Measurements from ENCODE around the gene PARS2.
"Not testable (repeated sequence)": the region's sequence is repeated elsewhere in the genome, so short reads cannot be mapped to it uniquely, and the experiment has no call there.

The PARS2 gene

DNA sequence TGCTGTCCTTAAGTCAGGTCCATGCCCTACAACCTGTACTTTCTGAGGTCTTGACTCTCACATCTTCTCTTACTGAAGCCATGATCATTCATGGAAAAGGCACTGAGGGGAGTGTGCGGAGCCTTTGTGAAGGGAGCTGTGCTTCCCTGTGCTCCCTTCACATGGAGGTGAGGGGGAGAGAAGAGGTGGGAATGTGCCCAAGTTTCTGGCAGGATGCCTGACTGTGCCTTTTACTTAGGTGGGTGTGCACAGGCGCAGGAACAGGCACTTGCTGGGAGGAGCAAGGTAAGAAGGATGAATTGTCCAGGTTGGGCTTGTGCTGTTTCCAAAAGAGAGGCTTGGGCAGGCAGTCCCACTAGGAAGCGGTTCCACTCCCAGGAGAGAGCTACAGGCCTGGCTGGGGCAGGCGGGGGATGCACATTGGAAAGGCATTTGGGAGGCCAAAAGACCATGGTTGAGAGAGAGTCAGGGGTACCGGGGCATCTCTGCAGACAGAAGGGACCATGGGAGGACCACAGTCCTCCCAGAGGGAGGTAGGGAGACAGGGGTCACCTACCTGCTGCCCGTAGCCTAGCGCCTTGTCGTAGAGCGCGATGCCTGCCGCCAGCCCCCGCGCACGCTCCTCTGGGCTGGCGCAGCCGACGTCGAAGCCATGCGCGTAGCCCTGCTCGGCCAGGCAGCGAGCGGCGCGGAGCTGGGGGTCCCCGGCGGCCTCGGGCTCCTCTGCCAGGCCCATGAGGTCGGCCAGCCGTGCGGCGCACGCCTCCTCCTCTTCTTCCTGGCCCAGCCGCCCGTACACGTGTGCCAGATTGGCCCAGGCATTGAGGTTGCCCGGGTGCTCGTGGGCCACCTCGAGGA is 35.9 kb upstream of the PARS2 start:
- DNase-seq (ENCODE audit: low spot score), result no peak

DNA sequence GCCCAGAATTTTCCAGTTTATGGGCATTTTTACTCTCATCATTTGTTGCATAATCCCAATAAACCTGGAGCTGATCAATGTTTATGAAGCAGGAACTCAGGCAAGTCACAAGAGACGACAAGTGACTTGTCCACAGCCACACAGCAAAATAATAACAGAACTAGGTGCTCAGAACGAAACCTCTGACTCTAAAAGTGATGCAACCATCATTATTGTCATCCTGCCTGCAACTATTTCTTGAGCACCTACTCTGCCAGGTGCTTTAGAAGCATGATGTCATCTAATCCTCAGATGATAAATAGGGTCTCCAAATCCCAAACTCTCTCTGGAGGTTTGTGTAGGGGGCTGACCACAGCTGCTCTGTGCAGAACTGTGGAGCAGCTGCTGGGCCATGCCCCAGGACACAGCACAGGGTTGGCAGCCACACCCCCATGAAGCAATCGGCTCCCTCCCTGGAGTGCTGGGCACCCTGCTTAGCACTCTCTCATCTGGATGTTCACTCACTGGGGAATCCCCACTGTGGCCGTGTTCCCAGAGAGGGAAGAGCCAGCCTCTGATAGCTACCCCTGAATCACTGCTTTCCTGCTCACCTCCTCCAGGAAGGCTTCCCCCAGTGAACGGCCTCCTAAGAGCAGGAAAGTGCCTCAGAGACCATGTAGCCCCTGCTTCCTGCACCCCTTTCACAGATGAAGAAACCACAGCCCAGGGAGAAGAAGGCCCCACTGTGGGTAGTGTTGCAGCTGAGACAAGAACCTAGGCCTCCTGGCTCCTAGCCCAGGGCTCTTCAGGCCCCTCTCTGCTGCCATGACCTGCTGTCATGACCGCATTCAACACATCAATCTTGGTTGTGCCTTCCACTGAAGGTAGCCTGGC is 34.7 kb upstream of the PARS2 start:
- DNase-seq (ENCODE audit: low spot score), result no peak

DNA sequence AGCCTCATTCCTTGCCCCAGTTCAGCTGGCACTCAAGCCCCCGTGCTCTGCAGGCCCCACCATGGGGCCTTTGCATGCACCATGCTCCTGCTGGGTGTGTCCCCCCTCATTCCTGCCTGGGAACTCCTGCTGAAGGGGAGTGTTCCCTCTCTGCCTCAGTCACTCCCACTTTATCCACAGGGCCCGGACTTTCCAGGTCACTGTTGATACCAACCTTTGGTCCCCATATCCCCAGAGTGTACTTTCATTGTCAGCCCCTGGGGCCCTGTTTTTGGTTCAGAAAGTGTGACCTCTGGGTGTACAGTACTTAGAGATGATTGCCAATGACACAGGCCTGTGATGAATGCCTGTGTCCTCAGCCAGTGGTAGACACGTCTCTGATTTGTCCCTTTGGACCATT is 33.9 kb upstream of the PARS2 start:
- DNase-seq (ENCODE audit: low spot score), result no peak

DNA sequence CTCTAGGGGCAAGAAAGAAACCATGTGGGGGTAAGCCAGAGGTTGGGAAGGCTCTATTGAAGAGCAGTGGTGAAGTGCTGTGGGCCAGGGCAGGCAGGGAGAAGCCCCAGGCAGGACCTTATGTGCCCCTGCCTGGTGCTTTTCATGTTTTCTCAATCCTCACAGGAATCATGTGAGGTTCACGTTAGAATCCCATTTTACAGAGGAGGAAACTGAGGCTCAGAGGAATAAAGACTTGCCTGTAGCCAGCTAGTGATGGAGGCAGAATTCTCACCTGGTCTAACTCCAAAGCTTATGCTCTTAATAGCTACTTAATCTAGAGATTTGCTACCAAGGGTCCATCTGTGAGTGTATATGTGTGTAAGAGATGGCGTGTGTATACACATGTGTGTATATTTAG is 32.6 kb upstream of the PARS2 start:
- DNase-seq (ENCODE audit: low spot score), result no peak

GRCh38 chr1:54795841-54796468 is 31.6 kb upstream of the PARS2 start:
- no peak for DNase-seq (ENCODE audit: low spot score)

DNA sequence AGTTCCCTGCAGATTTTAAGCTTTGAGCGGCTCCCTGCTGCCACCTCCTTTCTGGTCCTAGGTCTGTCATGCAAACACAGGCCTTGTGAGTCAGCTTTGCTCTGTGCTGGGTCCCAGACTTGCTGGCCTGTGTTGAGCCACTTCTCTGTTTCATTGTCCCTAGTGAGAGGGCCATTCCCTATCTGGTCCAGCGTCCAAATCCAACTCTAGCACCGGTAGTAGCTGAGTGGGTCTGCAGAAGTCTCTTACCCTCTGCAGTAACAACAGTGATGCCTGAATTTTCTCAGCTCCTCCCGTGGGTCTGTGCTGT is 31.0 kb upstream of the PARS2 start:
- no peak for DNase-seq (ENCODE audit: low spot score)

GRCh38 chr1:54794451-54795355 is 30.4 kb upstream of the PARS2 start:
- peak; percentile 28 for DNase-seq (ENCODE audit: low spot score)

DNA sequence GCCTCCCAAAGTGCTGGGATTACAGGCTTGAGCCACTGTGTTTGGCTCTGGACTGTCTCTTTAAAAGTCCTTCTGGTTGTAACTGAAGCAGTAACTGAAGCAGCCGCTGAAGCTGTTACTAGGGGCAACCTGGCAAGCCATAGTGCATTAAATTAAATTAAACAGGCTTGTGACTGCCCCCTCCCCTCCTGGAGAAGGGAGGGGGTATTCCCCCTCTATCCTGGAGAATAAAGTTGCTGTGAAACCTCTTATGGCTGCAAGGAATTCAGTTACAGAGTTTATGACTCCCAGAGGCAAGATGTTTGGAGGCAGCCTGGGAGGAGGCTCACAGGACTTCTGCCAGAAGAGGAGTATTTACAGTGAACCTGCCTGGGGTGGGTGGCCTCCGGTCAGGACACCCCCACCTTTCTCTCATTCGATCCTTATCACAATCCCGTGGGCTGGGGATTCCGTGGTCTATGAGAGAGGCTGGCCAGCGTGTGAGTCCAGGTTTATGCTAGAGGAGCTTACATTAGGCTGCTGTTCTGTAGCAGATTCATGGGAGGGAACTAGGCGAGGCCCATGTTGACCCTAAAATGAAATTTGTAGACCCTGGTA is 28.5 kb upstream of the PARS2 start:
- DNase-seq (ENCODE audit: low spot score), result no peak

DNA sequence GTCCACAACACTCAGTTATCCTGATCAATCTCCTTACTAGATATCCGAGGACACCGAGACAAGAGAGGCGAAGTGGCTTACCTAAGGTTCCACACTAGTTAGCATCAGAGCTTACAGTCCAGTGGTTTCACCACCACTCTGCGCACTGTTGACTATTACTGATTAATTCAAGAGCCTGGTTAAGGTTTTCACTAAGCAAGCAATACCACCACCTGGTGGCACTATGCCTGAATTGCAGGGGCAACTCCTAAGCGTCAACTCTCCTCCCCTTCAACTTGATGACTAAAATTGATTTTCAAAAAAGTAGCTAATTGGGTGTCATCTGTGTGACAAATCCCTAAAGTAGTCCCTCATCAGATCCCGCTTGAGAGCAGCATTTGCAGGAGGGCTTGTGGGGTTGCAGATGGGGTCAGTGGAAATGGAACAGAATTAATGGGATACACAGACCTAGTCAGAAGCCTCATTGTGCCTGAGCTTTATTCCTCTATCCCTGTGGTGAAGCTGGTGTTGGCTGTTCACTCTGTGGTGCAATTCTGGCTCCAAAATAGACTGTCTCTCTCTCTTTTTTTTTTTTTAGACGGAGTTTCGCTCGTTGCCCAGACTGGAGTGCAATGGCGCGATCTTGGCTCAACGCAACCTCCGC is 27.7 kb upstream of the PARS2 start:
- no peak for DNase-seq (ENCODE audit: low spot score)

- no peak for DNase-seq (ENCODE audit: low spot score)
These were observed 24.1 kb upstream of the PARS2 start for GRCh38 chr1:54788459-54788858.

- DNase-seq (ENCODE audit: low spot score), result no peak
These were observed 23.3 kb upstream of the PARS2 start for GRCh38 chr1:54787604-54788003.

- no peak for DNase-seq (ENCODE audit: low spot score)
These were observed 22.5 kb upstream of the PARS2 start for GRCh38 chr1:54786778-54787177.

DNA sequence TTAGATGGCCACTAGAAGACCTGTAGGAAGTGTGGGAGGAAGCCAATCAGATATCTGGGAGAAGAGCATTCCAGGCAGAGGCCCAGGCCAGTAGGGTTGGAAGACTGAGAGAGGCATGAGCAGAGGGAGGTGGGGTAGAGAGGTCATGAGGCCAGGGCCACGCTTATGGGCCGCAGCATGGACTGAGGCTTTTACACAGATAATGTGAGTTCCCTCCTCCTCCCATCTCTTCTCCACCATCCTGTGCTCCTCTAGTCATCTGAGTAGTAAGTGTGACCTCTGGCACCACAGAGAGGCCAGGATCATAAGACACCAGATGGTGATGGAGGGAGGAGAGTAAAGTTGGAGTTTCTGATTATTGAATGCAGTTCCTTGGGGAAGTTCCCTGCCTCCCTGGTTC is 19.7 kb upstream of the PARS2 start:
- DNase-seq (ENCODE audit: low spot score), result no peak

GRCh38 chr1:54782588-54782987 is 18.3 kb upstream of the PARS2 start:
- no peak for DNase-seq (ENCODE audit: low spot score)

- DNase-seq (ENCODE audit: low spot score), result no peak
These were observed 17.8 kb upstream of the PARS2 start for GRCh38 chr1:54782156-54782555.

- no peak for DNase-seq (ENCODE audit: low spot score)
These were observed 16.9 kb upstream of the PARS2 start for GRCh38 chr1:54781023-54781723.

- no peak for DNase-seq (ENCODE audit: low spot score)
These were observed 13.1 kb upstream of the PARS2 start for GRCh38 chr1:54777431-54777830.

DNA sequence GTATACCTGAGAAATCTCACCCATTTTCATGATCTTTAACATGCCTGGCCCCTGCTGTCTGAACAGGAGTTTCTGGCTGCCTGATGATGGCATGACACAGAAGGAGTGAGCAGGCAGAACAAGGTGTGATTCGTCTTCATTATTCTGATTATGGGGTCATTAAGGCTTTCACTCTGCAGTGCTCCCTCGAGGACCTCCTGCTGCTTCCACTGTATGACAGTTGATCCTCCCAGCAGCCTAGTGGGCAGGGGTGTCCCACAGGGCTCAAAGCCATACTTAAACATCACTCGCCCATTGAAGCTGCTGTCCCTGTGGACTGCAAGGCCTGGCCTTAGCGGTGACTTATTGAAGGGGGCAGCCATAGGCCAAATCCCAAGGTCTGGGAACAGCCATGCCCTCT is 12.7 kb upstream of the PARS2 start:
- no peak for DNase-seq (ENCODE audit: low spot score)

DNA sequence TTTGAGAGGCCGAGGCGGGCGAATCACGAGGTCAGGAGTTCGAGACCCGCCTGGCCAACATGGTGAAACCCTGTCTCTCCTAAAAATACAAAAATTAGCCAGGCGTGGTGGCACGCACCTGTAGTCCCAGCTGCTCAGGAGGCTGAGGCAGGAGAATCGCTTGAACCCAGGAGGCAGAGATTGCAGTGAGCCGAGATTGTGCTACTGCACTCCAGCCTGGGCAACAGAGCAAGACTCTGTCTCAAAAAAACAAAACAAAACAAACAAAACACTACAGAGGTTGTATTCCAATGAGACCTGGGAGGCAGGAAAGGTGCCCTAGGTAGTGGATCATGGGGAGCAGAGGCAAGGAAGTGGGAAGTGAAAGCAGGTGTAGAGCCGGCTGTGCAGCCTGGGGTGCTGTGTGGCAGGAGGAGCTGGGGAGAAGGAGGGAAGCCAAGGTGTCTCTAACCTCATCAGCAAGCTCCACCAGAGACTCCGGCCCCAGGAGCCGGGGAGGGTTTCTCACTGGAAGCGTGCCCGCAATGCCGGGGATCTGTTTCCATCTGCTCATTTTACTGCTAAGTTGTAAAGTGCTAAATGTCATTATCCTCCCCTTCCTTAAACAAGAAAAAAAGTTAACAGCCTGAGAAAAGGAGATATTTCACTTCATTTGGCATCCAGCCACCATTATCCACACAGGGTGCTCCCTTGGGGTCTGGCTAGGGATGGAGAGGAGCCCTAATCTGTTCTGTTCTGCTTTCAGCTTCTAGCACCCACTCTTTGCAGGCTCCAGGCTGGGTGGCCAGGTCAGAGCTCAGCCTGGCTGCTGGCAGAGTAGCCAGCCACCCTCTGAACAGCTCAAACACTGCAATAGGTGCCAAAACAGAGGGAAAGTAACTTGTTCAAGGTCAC is 11.8 kb upstream of the PARS2 start:
- DNase-seq (ENCODE audit: low spot score), result not testable (repeated sequence)
